ACC112 (cell line): ENCODE measurements around the gene NOXO1.

Experiments
- H2AFZ ChIP-seq: fragments of 200-600 bp; sonication (generic); one replicate; pipeline ENCODE4 v1.6.0; 2017; ENCODE audit warnings: antibody characterized with exemption, low read length; ENCODE audit not compliant: unreplicated experiment
- H3K27ac ChIP-seq: fragments of 200-600 bp; sonication (generic); 2 replicates; pipeline ENCODE4 v1.5.1; 2014; ENCODE audit warnings: low read depth, mild to moderate bottlenecking, antibody characterized with exemption, low read length, moderate library complexity
- H3K27me3 ChIP-seq: fragments of 200-600 bp; sonication (generic); 2 replicates; pipeline ENCODE4 v1.6.1; 2014; ENCODE audit warnings: mild to moderate bottlenecking, antibody characterized with exemption, low read length, moderate library complexity, mixed read lengths; ENCODE audit not compliant: insufficient read depth
- H3K36me3 ChIP-seq: fragments of 200-600 bp; sonication (generic); 2 replicates; pipeline ENCODE4 v1.6.1; 2016; ENCODE audit warnings: mild to moderate bottlenecking, antibody characterized with exemption, low read length, moderate library complexity, mixed read lengths; ENCODE audit not compliant: insufficient read depth
- H3K4me1 ChIP-seq: fragments of 200-600 bp; sonication (generic); one replicate; pipeline ENCODE4 v1.6.1; 2016; ENCODE audit warnings: low read length, mixed read lengths; ENCODE audit not compliant: insufficient read depth, unreplicated experiment, control insufficient read depth
- H3K4me3 ChIP-seq: fragments of 200-600 bp; sonication (generic); 2 replicates; pipeline ENCODE4 v1.5.1; 2014; ENCODE audit warnings: mild to moderate bottlenecking, low read depth, low read length
- H3K79me2 ChIP-seq: fragments of 200-600 bp; sonication (generic); one replicate; pipeline ENCODE4 v1.6.0; 2016; ENCODE audit warnings: low read length; ENCODE audit not compliant: control insufficient read depth, unreplicated experiment, insufficient read depth

The NOXO1 gene

GRCh38 chr16:2009791-2010510 lies 28.7 kb upstream of the NOXO1 start, which contains the start of gene ZNF598:
ZNF598 (minus strand) TSS chr16:2009821.
- Histone ChIP-seq H3K79me2 (peaks cover 55% of the 10 kb centered on the region), H3K27me3 (no peaks in the 10 kb centered on the region), H3K27ac (peak within 1 kb of the TSS; percentile 74), H3K4me3 (peak within 1 kb of the TSS; percentile 83), H3K36me3 (no peaks in the 10 kb centered on the region), H2AFZ (peak within 1 kb of the TSS; percentile 57), H3K4me1 (peaks cover 20% of the 10 kb centered on the region)

- no peaks in the 10 kb centered on the region for H3K27me3 ChIP-seq
- peaks cover 25% of the 10 kb centered on the region for H3K4me1 ChIP-seq
- peak overlapping the region; percentile 83 for H3K4me3 ChIP-seq
- peaks cover 62% of the 10 kb centered on the region for H3K79me2 ChIP-seq
- peak overlapping the region; percentile 70 for H3K27ac ChIP-seq
- no peaks in the 10 kb centered on the region for H3K36me3 ChIP-seq
- H2AFZ ChIP-seq: no peak overlapping the region
Measured at GRCh38 chr16:2009164-2009711, 28.0 kb upstream of the NOXO1 start.

DNA sequence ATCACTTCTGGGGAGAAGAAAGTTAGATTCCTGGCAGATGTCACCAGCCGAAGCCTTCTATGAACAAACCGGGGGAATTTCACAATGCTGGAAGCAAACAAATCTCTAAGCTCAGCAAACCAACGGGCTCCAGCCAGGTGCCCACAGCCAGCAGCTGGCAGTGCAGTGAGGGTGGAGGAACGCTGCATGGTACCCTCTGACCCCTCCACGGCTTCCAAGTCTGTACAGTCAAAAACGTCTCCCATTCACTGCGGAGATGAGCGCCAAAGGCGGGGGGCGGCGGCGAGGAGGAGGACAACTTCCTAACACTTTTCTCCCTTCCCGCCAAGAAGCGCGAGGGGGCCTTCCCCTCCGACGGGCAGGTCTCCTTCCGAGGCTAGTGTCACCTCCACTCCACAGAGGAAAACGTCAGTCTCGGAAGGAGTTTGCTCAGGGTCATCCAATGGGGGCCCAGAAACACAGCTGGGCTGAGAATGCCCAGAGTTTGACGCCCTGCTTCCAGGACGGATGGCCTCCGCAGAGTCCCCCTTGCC lies 27.4 kb upstream of the NOXO1 start:
- peak overlapping the region; percentile 83 for H3K4me3 ChIP-seq
- peaks cover 66% of the 10 kb centered on the region for H3K79me2 ChIP-seq
- H2AFZ ChIP-seq: no peak overlapping the region
- no peaks in the 10 kb centered on the region for H3K27me3 ChIP-seq
- H3K4me1 ChIP-seq: peaks cover 28% of the 10 kb centered on the region
- peak overlapping the region; percentile 70 for H3K27ac ChIP-seq
- no peaks in the 10 kb centered on the region for H3K36me3 ChIP-seq

DNA sequence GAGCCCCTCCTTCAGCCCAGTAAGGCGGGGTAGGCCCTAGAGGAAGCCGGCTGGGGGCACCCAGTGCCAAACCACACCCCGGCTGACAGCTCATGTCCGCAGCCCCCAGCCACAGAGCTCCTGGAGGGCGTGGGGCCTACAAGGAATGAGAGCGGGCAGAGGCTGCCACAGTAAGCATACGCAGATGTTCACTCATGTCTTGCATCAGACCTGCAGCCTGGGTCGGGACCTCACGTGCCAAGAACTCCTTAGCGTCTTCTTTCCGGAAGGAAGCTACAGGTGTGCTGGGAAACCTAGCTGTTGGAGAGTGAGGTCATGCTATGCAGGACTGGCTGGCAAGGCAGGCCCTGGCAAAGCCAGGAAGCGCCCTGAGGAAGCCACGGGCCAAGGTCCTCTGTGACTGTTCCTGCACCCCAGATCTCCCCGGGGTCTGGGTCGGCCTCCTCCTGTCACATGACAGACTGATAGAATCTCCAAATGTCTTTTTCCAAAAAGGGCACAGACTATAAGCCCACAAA lies 26.8 kb upstream of the NOXO1 start:
- peaks cover 28% of the 10 kb centered on the region for H3K4me1 ChIP-seq
- no peaks in the 10 kb centered on the region for H3K27me3 ChIP-seq
- H3K79me2 ChIP-seq: peaks cover 72% of the 10 kb centered on the region
- H2AFZ ChIP-seq: no peak overlapping the region
- peak overlapping the region; percentile 83 for H3K4me3 ChIP-seq
- H3K27ac ChIP-seq: peak overlapping the region; percentile 70
- no peaks in the 10 kb centered on the region for H3K36me3 ChIP-seq

- Histone ChIP-seq H3K27ac (peak overlapping the region; percentile 68), H3K36me3 (0 out of 2 replicates have a peak, but pooled peaks cover 4% of the 10 kb centered on the region), H3K79me2 (peaks cover 74% of the 10 kb centered on the region), H2AFZ (no peak overlapping the region), H3K4me1 (peaks cover 28% of the 10 kb centered on the region), H3K27me3 (no peaks in the 10 kb centered on the region), H3K4me3 (peak overlapping the region; percentile 83)
Measured at GRCh38 chr16:2007081-2007836, 26.0 kb upstream of the NOXO1 start.

DNA sequence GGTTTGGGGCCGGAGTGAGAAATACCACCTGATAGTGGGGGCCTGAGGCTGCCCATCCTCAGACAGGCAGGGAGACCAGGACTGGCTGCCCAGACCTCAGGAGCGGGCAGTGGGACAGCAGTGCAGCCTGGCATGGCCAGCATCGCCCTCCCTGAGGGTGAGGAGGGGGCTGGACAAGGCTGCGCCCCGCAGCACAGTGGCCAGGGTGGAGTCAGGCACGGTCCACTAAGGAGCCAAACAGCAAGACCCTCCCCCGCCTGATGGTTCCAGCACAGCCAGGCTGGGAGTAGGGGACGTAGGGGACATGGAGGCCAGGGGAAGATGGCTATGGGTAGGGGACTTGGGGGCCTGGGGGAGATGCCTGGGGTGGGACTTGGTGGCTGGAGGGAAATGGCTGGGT lies 25.0 kb upstream of the NOXO1 start:
- Histone ChIP-seq H2AFZ (no peak overlapping the region), H3K27me3 (no peaks in the 10 kb centered on the region), H3K36me3 (peaks cover 12% of the 10 kb centered on the region; the same call in 1 of the 2 replicates), H3K27ac (no peak overlapping the region), H3K79me2 (peaks cover 74% of the 10 kb centered on the region), H3K4me3 (no peak overlapping the region), H3K4me1 (peaks cover 28% of the 10 kb centered on the region)

DNA sequence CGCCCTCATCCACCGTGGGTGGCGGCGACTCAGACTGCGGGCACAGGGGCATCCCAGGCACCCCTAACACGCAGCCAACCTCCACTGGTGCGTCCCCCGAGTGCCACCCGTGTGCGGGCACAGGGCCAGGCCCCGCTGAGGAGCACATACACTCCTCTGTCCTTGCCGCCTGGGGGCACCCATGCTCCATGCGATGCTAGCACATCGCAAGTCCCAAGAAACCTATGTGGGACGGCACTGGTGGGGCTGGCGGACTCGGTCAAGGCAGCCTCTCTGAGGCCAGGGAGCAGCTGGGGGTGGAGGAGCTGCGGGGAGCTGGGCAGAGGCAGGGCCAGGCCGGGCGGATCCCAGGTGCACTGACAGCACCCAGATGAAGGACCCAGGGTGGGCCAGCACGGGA lies 24.4 kb upstream of the NOXO1 start:
- H3K4me1 ChIP-seq: peaks cover 27% of the 10 kb centered on the region
- H2AFZ ChIP-seq: no peak overlapping the region
- no peaks in the 10 kb centered on the region for H3K27me3 ChIP-seq
- H3K4me3 ChIP-seq: no peak overlapping the region
- peaks cover 72% of the 10 kb centered on the region for H3K79me2 ChIP-seq
- peaks cover 15% of the 10 kb centered on the region; the same call in 1 of the 2 replicates for H3K36me3 ChIP-seq
- no peak overlapping the region for H3K27ac ChIP-seq

DNA sequence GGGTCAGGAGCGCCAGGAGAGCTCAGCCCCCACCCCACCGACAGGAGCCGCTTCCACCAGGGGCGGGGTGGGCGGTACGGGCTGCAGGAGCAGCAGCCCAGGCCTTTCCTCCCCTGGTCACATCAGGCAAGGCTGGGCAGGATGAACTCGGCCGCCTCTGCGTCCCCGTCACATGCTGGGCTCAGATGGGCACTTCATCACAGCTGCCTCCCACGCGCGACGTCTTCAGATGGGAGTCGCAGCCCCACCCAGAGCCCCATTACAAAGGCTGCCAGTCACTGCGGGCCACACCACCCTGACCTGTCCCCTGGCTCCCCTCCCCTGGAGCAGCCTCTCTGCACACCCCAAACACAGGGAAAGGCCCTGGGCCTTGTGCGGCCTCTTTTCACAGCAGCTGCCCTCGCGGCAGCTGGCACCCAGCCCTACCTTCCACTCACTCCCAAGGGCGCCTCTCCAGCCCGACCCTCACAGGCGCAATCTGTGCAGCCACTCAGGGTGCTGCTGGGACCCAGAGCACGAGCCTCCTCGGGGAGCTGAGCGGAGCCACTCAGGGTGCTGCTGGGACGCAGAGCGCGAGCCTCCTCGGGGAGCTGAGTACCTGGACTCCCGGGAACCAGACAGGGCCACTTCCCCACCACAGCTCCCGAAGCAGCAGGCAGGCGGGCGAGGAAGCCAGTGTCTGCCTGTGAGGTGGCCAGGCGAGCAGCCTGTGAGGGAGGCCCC lies 23.7 kb upstream of the NOXO1 start:
- Histone ChIP-seq H3K79me2 (peaks cover 65% of the 10 kb centered on the region), H3K27ac (no peak overlapping the region), H3K4me1 (peaks cover 24% of the 10 kb centered on the region)

GRCh38 chr16:2003827-2004641 lies 22.8 kb upstream of the NOXO1 start:
- peaks cover 61% of the 10 kb centered on the region for H3K79me2 ChIP-seq
- no peak overlapping the region for H3K27ac ChIP-seq
- no peak overlapping the region for H2AFZ ChIP-seq
- no peak overlapping the region for H3K4me3 ChIP-seq
- H3K36me3 ChIP-seq: peaks cover 15% of the 10 kb centered on the region; the same call in 1 of the 2 replicates
- H3K4me1 ChIP-seq: peaks cover 24% of the 10 kb centered on the region
- H3K27me3 ChIP-seq: no peaks in the 10 kb centered on the region

More for the DNA sequence above, 23.7 kb upstream of the NOXO1 start:
- no peak overlapping the region for H2AFZ ChIP-seq
- H3K27me3 ChIP-seq: no peaks in the 10 kb centered on the region
- H3K4me3 ChIP-seq: no peak overlapping the region
- peaks cover 15% of the 10 kb centered on the region; the same call in 1 of the 2 replicates for H3K36me3 ChIP-seq
